Lung (tissue), 12 donors: Measurements from ENCODE around the gene ADIG. TPM values are rescaled to one million over a fixed set of nuclear protein-coding genes. Genes with fewer than 3 reads are reported as not detected.

ENCODE experiments used
- ATAC-seq: fragments of 200-7000 bp; cut with Tn5 transposase; one replicate; pipeline ENCODE4 v1.9.1; 2020; ENCODE audit warnings: moderate number of reproducible peaks; ENCODE audit not compliant: insufficient read depth, low FRiP score
- DNase-seq, 3 donors: peaks; one replicate each; pipeline ENCODE4 v3.0.0-alpha.2; 2013 to 2017
- H3K27ac ChIP-seq, 2 donors: one replicate each; pipeline ENCODE4 v1.5.1; 2013; ENCODE audit warnings: mild to moderate bottlenecking in 2 of 2, moderate library complexity in 2 of 2, control low read depth in 1 of 2, inconsistent platforms in 1 of 2, low read depth in 1 of 2, low read length in 1 of 2
- H3K27me3 ChIP-seq, 3 donors: one replicate each; pipeline ENCODE4 v1.5.1; 2013; ENCODE audit warnings: low read length in 2 of 3; ENCODE audit not compliant: control insufficient read depth in 3 of 3, insufficient read depth in 3 of 3
- H3K36me3 ChIP-seq, 4 donors: one replicate each; pipeline ENCODE4 v1.5.1; 2013; ENCODE audit warnings: low read length in 4 of 4, mild to moderate bottlenecking in 1 of 4, moderate library complexity in 1 of 4; ENCODE audit not compliant: control insufficient read depth in 4 of 4, insufficient read depth in 4 of 4
- H3K4me1 ChIP-seq, 5 donors: one replicate each; pipeline ENCODE4 v1.5.1; 2013; ENCODE audit warnings: low read length in 5 of 5, mild to moderate bottlenecking in 2 of 5, moderate library complexity in 1 of 5; ENCODE audit not compliant: control insufficient read depth in 5 of 5, insufficient read depth in 5 of 5
- H3K4me3 ChIP-seq: one replicate; pipeline ENCODE4 v1.5.1; 2013; ENCODE audit warnings: mild to moderate bottlenecking, control low read depth, moderate library complexity
- H3K9ac ChIP-seq, 2 donors: one replicate each; pipeline ENCODE4 v1.5.1; 2013; ENCODE audit warnings: low read length in 2 of 2, control low read depth in 1 of 2; ENCODE audit not compliant: insufficient read depth in 1 of 2
- H3K9me3 ChIP-seq, 4 donors: one replicate each; pipeline ENCODE4 v1.5.1; 2013; ENCODE audit warnings: low read length in 3 of 4, mild to moderate bottlenecking in 1 of 4, moderate library complexity in 1 of 4; ENCODE audit not compliant: control insufficient read depth in 4 of 4, insufficient read depth in 3 of 4
- CTCF ChIP-seq: IDR thresholded peaks from 2 replicates; pipeline ENCODE4 v1.5.1; 2012; ENCODE audit warnings: mild to moderate bottlenecking; ENCODE audit errors: control extremely low read depth, extremely low read depth
- WGBS, 2 donors: extraction: QIAGEN DNeasy Blood & Tissue Kit; methylation state at CpG; one replicate each; pipeline ENCODE4 v1.1.7; 2013; 5-methylcytosine and 5-hydroxymethylcytosine counted together
- polyA plus RNA-seq, 2 donors: library from polyadenylated mRNA; stranded (reverse); fragments of 200-250 nt; gene quantifications; one replicate each; pipeline ENCODE4 v1.2.1, GENCODE V29; 2013
- total RNA-seq, 2 donors: library from RNA; depleted of rRNA in 1 of 2; stranded (reverse); fragments of >200 nt in 1 of 2; gene quantifications; one replicate each; pipeline ENCODE4 v1.2.1, GENCODE V29; 2014 to 2021
- donor health status: control.
- donor health status: control.
- donor health status: Bipolar disorder and iron deficiency.
- donor health status: healthy.
- donor health status: DM: yes; HTN: yes; CAD: no.

The ADIG gene
- total and polyA plus RNA-seq, 4 donors: not detected

GRCh38 chr20:38609815-38610214 is 28.8 kb downstream of the ADIG start:
- Histone ChIP-seq H3K4me1 (no peaks in the 10 kb centered on the region), H3K36me3 (no peaks in the 10 kb centered on the region), H3K27me3 (peaks cover 0 to 10% (median 3%) of the 10 kb centered on the region in 3 donors), H3K4me3 (no peak overlapping the region), H3K9ac (no peak overlapping the region), H3K27ac (no peak overlapping the region), H3K9me3 (peaks cover 0 to 2% (median 0%) of the 10 kb centered on the region in 4 donors)
- DNase-seq: no peak
- 93 to 99% methylated on average over 4 of the region's 4 CpGs for WGBS, 2 donors
- no peak for TF ChIP-seq CTCF
- no peak for ATAC-seq

- Histone ChIP-seq H3K4me1 (no peaks in the 10 kb centered on the region), H3K4me3 (no peak overlapping the region), H3K27ac (no peak overlapping the region), H3K9ac (no peak overlapping the region), H3K27me3 (peaks cover 0 to 10% (median 3%) of the 10 kb centered on the region in 3 donors), H3K9me3 (peaks cover 0 to 2% (median 0%) of the 10 kb centered on the region in 4 donors), H3K36me3 (no peaks in the 10 kb centered on the region)
- DNase-seq (no peak), ATAC-seq (no peak)
- TF ChIP-seq CTCF: no peak
- 67 to 77% methylated on average over 5 of the region's 5 CpGs for WGBS, 2 donors
These were observed 29.5 kb downstream of the ADIG start for GRCh38 chr20:38610521-38610920.

GRCh38 chr20:38612751-38613515 is 31.9 kb downstream of the ADIG start:
- 68 to 69% methylated on average over 5 of the region's 5 CpGs for WGBS, 2 donors
- no peak for ATAC-seq
- DNase-seq: no peak
- Histone ChIP-seq H3K36me3 (no peaks in the 10 kb centered on the region), H3K9ac (no peak overlapping the region), H3K9me3 (peaks cover 0 to 2% (median 0%) of the 10 kb centered on the region in 4 donors), H3K27me3 (peaks cover 0 to 9% (median 0%) of the 10 kb centered on the region in 3 donors), H3K27ac (no peak overlapping the region), H3K4me3 (no peak overlapping the region), H3K4me1 (no peaks in the 10 kb centered on the region)
- no peak for TF ChIP-seq CTCF
